Measurements from ENCODE around the gene CHPT1.
"Not testable (repeated sequence)": the region's sequence is repeated elsewhere in the genome, so short reads cannot be mapped to it uniquely, and the experiment has no call there.

Gene CHPT1

DNA sequence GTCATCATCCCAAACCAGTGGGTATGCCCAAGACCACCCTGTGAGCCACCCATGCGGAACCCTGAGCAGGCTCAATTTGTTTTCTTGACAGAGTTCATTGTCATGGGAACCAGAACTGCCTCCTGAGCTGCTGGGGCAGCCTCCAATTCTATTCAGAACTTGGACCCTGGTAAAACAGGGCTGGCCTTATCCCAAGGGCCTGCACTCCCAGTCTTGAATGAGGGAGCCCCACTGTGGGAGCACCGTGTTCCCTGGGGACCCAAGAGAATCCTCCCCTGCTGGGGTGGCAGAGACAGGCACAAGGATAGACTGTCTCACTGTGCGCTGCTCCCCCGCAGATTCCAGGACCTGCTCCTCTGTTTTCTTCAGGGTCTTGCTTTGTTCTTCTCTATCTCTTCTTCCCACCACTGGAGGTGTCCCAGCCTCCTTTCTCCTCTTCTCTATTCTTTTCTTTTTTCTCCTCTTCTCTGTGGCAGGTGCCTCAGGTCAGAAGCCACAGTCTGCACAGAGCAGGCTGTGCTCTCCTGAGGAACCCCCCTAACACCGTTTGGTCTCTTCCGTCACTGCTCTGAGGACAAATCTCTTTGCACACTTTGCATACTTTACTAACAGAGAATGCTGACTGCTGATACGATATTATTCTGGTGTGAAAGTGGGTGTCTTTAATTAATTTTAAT, 31.2 kb upstream of the CHPT1 start:
- Histone ChIP-seq H3K27me3 (ENCODE audit: insufficient read depth, low read length) (no peaks in the 10 kb centered on the region), H3K27ac (ENCODE audit: low read depth, low read length) (no peak overlapping the region), H3K9me3 (ENCODE audit: insufficient read depth, low read depth, low read length) (no peaks in the 10 kb centered on the region), H3K9ac (ENCODE audit: low read depth, low read length) (no peak overlapping the region), H3K36me3 (ENCODE audit: insufficient read depth, low read length) (no peaks in the 10 kb centered on the region), H3K4me3 (ENCODE audit: low read length) (no peak overlapping the region), H3K4me1 (ENCODE audit: insufficient read depth, low read length) (peaks cover 18% of the 10 kb centered on the region)
- 87% methylated on average over 7 of the region's 7 CpGs for WGBS

GRCh38 chr12:101667591-101667990, 29.8 kb upstream of the CHPT1 start:
- Histone ChIP-seq H3K27ac (ENCODE audit: low read depth, low read length) (no peak overlapping the region), H3K4me3 (ENCODE audit: low read length) (no peak overlapping the region), H3K36me3 (ENCODE audit: insufficient read depth, low read length) (no peaks in the 10 kb centered on the region), H3K27me3 (ENCODE audit: insufficient read depth, low read length) (no peaks in the 10 kb centered on the region), H3K9ac (ENCODE audit: low read depth, low read length) (no peak overlapping the region), H3K9me3 (ENCODE audit: insufficient read depth, low read depth, low read length) (no peaks in the 10 kb centered on the region), H3K4me1 (ENCODE audit: insufficient read depth, low read length) (peaks cover 18% of the 10 kb centered on the region)
- WGBS: 92% methylated on average over 5 of the region's 5 CpGs

GRCh38 chr12:101670007-101670671, 27.3 kb upstream of the CHPT1 start:
- H3K4me1 ChIP-seq (ENCODE audit: insufficient read depth, low read length): peaks cover 7% of the 10 kb centered on the region; the same call in 1 of the 2 replicates
- H3K27me3 ChIP-seq (ENCODE audit: insufficient read depth, low read length): no peaks in the 10 kb centered on the region
- no peaks in the 10 kb centered on the region for H3K36me3 ChIP-seq (ENCODE audit: insufficient read depth, low read length)
- no peaks in the 10 kb centered on the region for H3K9me3 ChIP-seq (ENCODE audit: insufficient read depth, low read depth, low read length)
- H3K9ac ChIP-seq (ENCODE audit: low read depth, low read length): no peak overlapping the region
- H3K4me3 ChIP-seq (ENCODE audit: low read length): no peak overlapping the region
- H3K27ac ChIP-seq (ENCODE audit: low read depth, low read length): no peak overlapping the region
- 78% methylated on average over 6 of the region's 6 CpGs for WGBS

DNA sequence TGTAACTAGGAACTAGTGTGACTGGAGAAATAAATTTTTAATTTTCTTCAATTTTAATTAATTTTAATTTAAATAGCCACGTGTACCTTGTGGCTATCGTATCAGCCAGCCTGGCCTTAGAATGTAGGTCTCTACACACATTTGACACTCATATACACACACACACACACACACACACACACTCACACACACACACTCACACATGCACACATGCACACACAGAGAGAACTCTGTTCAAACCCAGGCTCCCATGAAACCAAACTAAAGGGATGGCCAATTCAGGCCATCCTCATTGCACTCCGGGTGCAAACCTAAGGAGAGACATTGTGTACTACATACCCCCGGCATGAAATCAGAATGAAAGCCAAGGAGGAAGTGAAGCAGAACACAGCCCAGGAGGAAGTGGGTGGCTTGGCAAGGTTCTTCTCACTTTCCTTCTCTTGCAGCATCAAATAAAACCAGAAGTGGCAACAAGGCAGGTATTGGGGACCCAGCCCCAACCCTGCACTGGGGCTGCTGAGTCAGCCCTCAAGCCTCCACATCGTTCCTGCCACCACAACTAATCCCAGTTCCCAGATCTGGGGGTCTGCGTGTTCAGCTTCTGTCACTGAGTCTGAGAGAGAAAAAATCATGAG, 26.2 kb upstream of the CHPT1 start:
- H3K4me3 ChIP-seq (ENCODE audit: low read length): no peak overlapping the region
- H3K9ac ChIP-seq (ENCODE audit: low read depth, low read length): no peak overlapping the region
- no peaks in the 10 kb centered on the region for H3K36me3 ChIP-seq (ENCODE audit: insufficient read depth, low read length)
- H3K4me1 ChIP-seq (ENCODE audit: insufficient read depth, low read length): no peaks in the 10 kb centered on the region
- H3K27me3 ChIP-seq (ENCODE audit: insufficient read depth, low read length): no peaks in the 10 kb centered on the region
- WGBS: 93% methylated on average over 6 of the region's 6 CpGs
- H3K27ac ChIP-seq (ENCODE audit: low read depth, low read length): no peak overlapping the region
- H3K9me3 ChIP-seq (ENCODE audit: insufficient read depth, low read depth, low read length): no peaks in the 10 kb centered on the region

- no peak overlapping the region for H3K9ac ChIP-seq (ENCODE audit: low read depth, low read length)
- no peaks in the 10 kb centered on the region for H3K27me3 ChIP-seq (ENCODE audit: insufficient read depth, low read length)
- H3K9me3 ChIP-seq (ENCODE audit: insufficient read depth, low read depth, low read length): no peaks in the 10 kb centered on the region
- H3K4me1 ChIP-seq (ENCODE audit: insufficient read depth, low read length): no peaks in the 10 kb centered on the region
- no peak overlapping the region for H3K4me3 ChIP-seq (ENCODE audit: low read length)
- WGBS: 96% methylated on average over 4 of the region's 4 CpGs
- no peak overlapping the region for H3K27ac ChIP-seq (ENCODE audit: low read depth, low read length)
- H3K36me3 ChIP-seq (ENCODE audit: insufficient read depth, low read length): no peaks in the 10 kb centered on the region
Measured at GRCh38 chr12:101671833-101672232, 25.6 kb upstream of the CHPT1 start.

- H3K27ac ChIP-seq (ENCODE audit: low read depth, low read length): no peak overlapping the region
- H3K36me3 ChIP-seq (ENCODE audit: insufficient read depth, low read length): no peaks in the 10 kb centered on the region
- WGBS: 98% methylated on average over 2 of the region's 2 CpGs
- H3K4me1 ChIP-seq (ENCODE audit: insufficient read depth, low read length): no peaks in the 10 kb centered on the region
- H3K9me3 ChIP-seq (ENCODE audit: insufficient read depth, low read depth, low read length): no peaks in the 10 kb centered on the region
- no peak overlapping the region for H3K9ac ChIP-seq (ENCODE audit: low read depth, low read length)
- no peak overlapping the region for H3K4me3 ChIP-seq (ENCODE audit: low read length)
- H3K27me3 ChIP-seq (ENCODE audit: insufficient read depth, low read length): no peaks in the 10 kb centered on the region
Measured at GRCh38 chr12:101675555-101675954, 21.9 kb upstream of the CHPT1 start.

- 86% methylated on average over 3 of the region's 3 CpGs for WGBS
- H3K4me1 ChIP-seq (ENCODE audit: insufficient read depth, low read length); H3K36me3 ChIP-seq (ENCODE audit: insufficient read depth, low read length); H3K27me3 ChIP-seq (ENCODE audit: insufficient read depth, low read length); H3K27ac ChIP-seq (ENCODE audit: low read depth, low read length); H3K4me3 ChIP-seq (ENCODE audit: low read length); H3K9me3 ChIP-seq (ENCODE audit: insufficient read depth, low read depth, low read length); H3K9ac ChIP-seq (ENCODE audit: low read depth, low read length): not testable (repeated sequence)
Measured at GRCh38 chr12:101676497-101676896, 20.9 kb upstream of the CHPT1 start.

GRCh38 chr12:101678081-101678480, 19.4 kb upstream of the CHPT1 start:
- no peaks in the 10 kb centered on the region for H3K9me3 ChIP-seq (ENCODE audit: insufficient read depth, low read depth, low read length)
- H3K27ac ChIP-seq (ENCODE audit: low read depth, low read length): no peak overlapping the region
- H3K36me3 ChIP-seq (ENCODE audit: insufficient read depth, low read length): no peaks in the 10 kb centered on the region
- no peaks in the 10 kb centered on the region for H3K27me3 ChIP-seq (ENCODE audit: insufficient read depth, low read length)
- H3K9ac ChIP-seq (ENCODE audit: low read depth, low read length): no peak overlapping the region
- no peaks in the 10 kb centered on the region for H3K4me1 ChIP-seq (ENCODE audit: insufficient read depth, low read length)
- no peak overlapping the region for H3K4me3 ChIP-seq (ENCODE audit: low read length)

- Histone ChIP-seq H3K27ac (ENCODE audit: low read depth, low read length) (no peak overlapping the region), H3K4me3 (ENCODE audit: low read length) (no peak overlapping the region), H3K36me3 (ENCODE audit: insufficient read depth, low read length) (no peaks in the 10 kb centered on the region), H3K9me3 (ENCODE audit: insufficient read depth, low read depth, low read length) (no peaks in the 10 kb centered on the region), H3K9ac (ENCODE audit: low read depth, low read length) (no peak overlapping the region), H3K4me1 (ENCODE audit: insufficient read depth, low read length) (no peaks in the 10 kb centered on the region), H3K27me3 (ENCODE audit: insufficient read depth, low read length) (no peaks in the 10 kb centered on the region)
- 94% methylated on average over 3 of the region's 3 CpGs for WGBS
Measured at GRCh38 chr12:101680240-101680639, 17.2 kb upstream of the CHPT1 start.

- no peaks in the 10 kb centered on the region for H3K27me3 ChIP-seq (ENCODE audit: insufficient read depth, low read length)
- no peaks in the 10 kb centered on the region for H3K4me1 ChIP-seq (ENCODE audit: insufficient read depth, low read length)
- no peaks in the 10 kb centered on the region for H3K9me3 ChIP-seq (ENCODE audit: insufficient read depth, low read depth, low read length)
- no peak overlapping the region for H3K27ac ChIP-seq (ENCODE audit: low read depth, low read length)
- H3K36me3 ChIP-seq (ENCODE audit: insufficient read depth, low read length): no peaks in the 10 kb centered on the region
- H3K9ac ChIP-seq (ENCODE audit: low read depth, low read length): no peak overlapping the region
- H3K4me3 ChIP-seq (ENCODE audit: low read length): no peak overlapping the region
Measured at GRCh38 chr12:101680647-101681046, 16.8 kb upstream of the CHPT1 start.

- H3K9ac ChIP-seq (ENCODE audit: low read depth, low read length); H3K27me3 ChIP-seq (ENCODE audit: insufficient read depth, low read length); H3K27ac ChIP-seq (ENCODE audit: low read depth, low read length); H3K9me3 ChIP-seq (ENCODE audit: insufficient read depth, low read depth, low read length); H3K4me3 ChIP-seq (ENCODE audit: low read length); H3K36me3 ChIP-seq (ENCODE audit: insufficient read depth, low read length); H3K4me1 ChIP-seq (ENCODE audit: insufficient read depth, low read length): not testable (repeated sequence)
- WGBS: 94% methylated on average over 6 of the region's 6 CpGs
Measured at GRCh38 chr12:101681627-101682026, 15.8 kb upstream of the CHPT1 start.

Measured in HUES64 (cell line).